ENCODE results near the gene SMYD3.
"Not testable (repeated sequence)": the region's sequence is repeated elsewhere in the genome, so short reads cannot be mapped to it uniquely, and the experiment has no call there.

DNA sequence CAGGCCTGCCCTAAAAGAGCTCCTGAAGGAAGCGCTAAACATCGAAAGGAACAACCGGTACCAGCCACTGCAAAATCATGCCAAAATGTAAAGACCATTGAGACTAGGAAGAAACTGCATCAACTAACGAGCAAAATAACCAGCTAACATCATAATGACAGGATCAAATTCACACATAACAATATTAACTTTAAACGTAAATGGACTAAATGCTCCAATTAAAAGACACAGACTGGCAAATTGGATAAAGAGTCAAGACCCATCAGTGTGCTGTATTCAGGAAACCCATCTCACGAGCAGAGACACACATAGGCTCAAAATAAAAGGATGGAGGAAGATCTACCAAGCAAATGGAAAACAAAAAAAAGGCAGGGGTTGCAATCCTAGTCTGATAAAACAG lies 688.7 kb downstream of the SMYD3 start:
- TF ChIP-seq, protein P1, sequence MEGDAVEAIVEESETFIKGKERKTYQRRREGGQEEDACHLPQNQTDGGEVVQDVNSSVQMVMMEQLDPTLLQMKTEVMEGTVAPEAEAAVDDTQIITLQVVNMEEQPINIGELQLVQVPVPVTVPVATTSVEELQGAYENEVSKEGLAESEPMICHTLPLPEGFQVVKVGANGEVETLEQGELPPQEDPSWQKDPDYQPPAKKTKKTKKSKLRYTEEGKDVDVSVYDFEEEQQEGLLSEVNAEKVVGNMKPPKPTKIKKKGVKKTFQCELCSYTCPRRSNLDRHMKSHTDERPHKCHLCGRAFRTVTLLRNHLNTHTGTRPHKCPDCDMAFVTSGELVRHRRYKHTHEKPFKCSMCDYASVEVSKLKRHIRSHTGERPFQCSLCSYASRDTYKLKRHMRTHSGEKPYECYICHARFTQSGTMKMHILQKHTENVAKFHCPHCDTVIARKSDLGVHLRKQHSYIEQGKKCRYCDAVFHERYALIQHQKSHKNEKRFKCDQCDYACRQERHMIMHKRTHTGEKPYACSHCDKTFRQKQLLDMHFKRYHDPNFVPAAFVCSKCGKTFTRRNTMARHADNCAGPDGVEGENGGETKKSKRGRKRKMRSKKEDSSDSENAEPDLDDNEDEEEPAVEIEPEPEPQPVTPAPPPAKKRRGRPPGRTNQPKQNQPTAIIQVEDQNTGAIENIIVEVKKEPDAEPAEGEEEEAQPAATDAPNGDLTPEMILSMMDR (IDR thresholded peaks at IDR 0.05; ENCODE audit: low read length), result not testable (repeated sequence)
- not testable (repeated sequence) for TF ChIP-seq EZH2 (optimal IDR thresholded peaks at IDR 0.05; ENCODE audit: low read depth, low read length)
